CD4-positive, alpha-beta T cell treated with Interferon alpha-2 for 1 hour (primary cell): ENCODE data around the gene CLDND2.
A peak's percentile ranks its signal among the peaks of the same experiment; 100 is the strongest.

Source experiments
- DNase-seq, 2 donors: peaks; one replicate each; pipeline ENCODE4 v3.0.0-alpha.2; 2020 to 2022

Gene CLDND2

GRCh38 chr19:51380379-51380778, 11.6 kb upstream of the CLDND2 start:
- no peak for DNase-seq

DNA sequence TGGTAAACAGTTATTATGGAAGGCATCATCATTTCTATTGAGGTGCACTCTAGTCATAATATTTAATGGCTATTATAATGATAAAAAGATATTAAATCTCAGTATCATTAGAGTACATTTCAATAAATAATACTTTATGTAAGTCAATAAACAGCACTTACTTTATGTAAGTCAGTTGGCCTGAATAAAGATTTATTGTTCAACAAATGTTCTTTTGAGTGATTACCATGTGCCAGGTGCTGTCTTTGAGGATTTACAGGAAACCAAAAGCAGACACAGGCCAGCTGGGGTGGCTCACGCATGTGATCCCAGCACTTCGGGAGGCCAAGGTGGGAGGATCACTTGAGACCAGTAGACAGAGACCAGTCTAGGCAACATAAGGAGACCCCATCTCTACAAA, 8.6 kb upstream of the CLDND2 start:
- no peak for DNase-seq

- peak in 1 of 2 donors; percentile 53 for DNase-seq
These were observed 6.9 kb upstream of the CLDND2 start for GRCh38 chr19:51375504-51376221.

GRCh38 chr19:51372649-51373504, 4.1 kb upstream of the CLDND2 start, which contains the start of gene NKG7:
Gene NKG7 (minus strand): TSS chr19:51372654. CDS start chr19:51372535, 119 bp downstream.
- DNase-seq: peak; percentile 83 to 89

GRCh38 chr19:51372021-51372648, 3.3 kb upstream of the CLDND2 start:
- DNase-seq: no peak

- no peak for DNase-seq
These were observed 2.4 kb upstream of the CLDND2 start for GRCh38 chr19:51371186-51371690.

DNA sequence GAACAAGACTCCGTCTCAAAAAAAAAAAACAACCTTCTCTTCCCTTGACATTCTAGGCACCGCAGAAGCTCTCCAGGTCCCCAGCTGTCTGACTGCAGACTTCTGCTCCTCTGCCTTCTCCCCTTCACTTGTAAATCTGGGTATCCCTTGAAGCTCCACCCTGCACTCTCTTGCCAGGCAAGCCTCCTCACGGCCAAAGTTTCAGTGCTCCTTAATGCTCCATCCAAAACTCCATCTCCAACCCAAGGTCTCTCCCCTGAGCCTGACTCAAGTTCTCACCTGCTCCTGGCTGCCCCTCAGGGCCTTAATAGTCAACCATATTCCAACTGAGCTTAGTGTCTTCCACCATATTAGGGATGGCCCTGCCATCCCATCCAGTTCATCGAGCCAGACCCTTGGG, 1.4 kb upstream of the CLDND2 start:
- no peak for DNase-seq

DNA sequence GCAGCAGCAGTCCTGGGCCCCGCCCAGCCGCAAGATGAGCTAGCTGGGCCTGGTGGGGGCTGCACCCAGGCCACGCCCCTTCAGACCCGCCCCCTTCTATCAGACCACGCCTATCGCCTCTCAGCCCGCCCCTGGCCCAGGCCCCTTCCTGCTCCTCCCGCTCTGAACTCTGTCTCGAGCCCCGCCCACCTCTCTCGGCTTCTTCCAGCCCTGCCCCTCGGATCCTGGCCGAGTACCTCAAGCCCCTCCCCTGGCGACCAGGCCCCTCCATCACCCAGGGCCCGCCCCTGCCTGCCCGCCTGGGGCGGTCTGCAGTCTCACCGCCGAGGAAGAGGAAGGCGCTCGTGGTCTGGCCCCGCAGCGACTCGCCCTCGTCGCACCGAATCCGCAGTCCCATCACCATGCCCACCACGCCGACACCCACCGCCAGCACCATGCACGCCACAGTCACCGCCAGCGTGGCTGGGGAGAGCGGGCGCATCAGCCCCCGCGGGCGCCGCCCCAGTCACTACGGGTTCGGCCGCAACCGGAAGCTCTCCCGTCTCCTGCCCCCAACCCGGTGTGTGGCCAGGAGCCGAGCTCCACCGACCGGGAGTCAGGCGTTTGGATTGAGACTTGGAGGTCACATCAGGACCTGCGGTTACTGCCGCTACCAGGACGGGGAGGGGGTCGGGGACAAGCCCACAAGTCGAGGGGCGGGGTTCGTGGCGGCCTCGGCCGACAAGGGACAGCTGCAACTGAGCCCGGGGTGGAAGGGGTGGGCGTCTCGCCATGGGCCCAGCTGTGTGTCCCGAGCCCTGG, 1.0 kb downstream of the CLDND2 start:
- DNase-seq: peak; percentile 97

DNA sequence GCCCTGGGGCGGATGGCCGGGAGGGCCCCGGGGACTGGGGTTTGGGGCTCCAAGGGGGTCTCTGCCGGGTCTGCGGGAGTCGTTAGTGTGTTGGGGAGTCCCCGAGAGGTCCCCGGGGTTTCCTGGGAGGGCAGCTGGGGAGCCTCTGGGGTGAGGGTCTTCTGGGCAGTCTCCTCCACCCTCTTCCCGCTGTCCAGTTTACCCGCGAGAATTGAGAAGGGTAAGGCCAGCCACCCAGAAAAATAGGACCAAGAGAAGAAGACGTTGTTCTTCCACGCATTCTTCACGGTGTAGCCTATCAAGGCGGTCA, 1.6 kb downstream of the CLDND2 start:
- no peak for DNase-seq

- DNase-seq: peak; percentile 94 to 95
These were observed 2.2 kb downstream of the CLDND2 start for GRCh38 chr19:51366389-51367254.

DNA sequence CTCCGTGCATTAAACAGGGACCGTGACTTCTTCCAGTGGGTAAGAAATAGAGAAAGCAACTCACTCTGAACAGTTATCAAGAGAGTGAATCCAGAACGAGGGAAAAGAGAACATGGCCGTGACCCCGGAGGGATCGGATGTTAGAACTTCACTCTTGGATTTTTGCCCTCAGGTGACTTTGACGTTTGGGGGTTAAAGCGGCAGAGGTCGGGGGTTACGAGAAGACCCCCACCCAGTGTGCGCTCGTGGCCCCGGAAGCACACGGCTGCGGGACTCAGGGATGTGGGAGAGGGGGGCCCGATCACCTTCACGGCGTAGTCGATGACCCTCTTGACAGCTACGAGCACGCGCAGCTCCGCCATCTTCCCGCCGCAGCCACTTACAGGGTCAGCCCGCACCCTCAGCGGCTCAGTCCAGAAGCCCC, 2.8 kb downstream of the CLDND2 start, which contains the start of gene ETFB:
TSS of gene ETFB (minus strand) at position 424 of the 424 bp plus-strand sequence. CDS start at position 362, 62 bp downstream.
- no peak for DNase-seq

DNA sequence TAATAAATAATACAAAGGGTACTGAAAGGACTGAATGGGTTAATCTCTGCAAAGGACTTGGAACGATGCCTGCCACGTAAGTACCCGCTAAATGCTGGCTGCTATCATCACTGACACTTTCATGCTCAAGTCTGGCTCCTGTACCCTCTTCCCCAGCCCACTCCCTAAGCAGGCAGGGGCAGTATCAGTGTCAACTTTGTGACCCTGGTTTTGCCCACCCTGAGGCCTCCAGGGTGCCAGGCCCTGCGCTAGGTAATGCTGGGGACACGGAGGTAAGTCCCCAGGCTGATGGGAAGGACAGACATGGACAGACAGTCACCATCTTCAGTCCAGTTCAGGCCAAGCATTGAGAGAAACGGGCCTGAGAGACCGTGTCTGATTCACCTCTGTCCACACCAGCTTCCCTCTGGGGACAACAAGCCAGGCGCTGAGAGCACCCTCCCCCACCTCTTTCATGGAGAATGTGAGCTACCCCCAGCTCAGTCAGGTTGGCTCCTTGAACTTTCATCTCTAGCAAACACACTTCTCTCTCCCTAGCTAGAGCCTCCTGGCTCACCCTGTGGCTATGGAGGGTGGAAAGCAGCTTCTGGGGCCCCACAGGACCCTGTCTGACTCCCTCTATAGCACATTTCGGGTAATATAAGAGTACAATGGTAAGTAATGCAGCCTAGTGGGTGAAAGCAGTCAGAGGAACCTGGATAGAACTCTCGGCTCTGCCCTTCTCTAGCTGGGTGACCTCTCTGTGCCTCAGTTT, 3.4 kb downstream of the CLDND2 start:
- peak in 1 of 2 donors; percentile 31 for DNase-seq

DNA sequence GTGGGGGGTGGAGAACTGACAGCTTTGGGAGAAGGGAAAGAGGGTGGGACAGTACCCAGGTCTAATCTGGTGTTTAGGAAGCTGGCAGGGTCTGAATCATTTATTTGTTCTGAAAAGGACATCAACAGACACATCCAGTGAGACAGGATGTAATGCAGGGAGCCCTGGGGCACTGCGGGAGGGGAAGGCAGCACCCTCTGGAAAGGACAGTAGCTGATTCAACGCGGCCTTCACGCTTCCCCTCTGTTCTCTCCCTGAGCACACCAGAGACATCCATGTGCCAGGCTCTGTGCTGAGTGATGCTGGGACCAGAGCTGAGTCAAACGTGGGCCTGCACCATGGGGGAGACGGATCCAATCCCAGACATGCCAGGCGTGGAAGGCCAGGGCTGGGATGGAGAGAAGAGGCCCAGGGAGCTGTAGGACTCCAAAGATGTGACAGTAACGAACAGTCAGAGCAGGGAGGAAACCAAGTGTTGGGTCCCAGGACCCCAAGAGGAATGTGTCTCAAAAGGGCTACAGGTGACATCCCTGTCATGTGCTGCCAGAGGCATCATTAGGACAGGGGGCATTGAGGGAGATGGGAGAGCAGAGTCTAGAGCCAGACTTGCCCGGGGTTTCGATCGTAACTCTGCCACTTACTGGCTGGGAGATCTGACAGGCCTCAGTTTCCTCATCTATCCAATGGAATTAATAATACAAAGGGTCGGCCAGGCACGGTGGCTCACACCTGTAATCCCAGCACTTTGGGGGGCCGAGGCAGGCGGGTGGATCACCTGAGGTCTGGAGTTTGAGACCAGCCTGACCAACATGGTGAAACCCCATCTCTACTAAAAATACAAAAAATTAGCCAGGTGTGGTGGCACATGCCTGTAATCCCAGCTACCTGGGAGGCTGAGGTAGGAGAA, 4.3 kb downstream of the CLDND2 start:
- DNase-seq: no peak

GRCh38 chr19:51361239-51361638, 7.6 kb downstream of the CLDND2 start:
- DNase-seq: no peak

GRCh38 chr19:51359294-51359693, 9.5 kb downstream of the CLDND2 start:
- DNase-seq: no peak

DNA sequence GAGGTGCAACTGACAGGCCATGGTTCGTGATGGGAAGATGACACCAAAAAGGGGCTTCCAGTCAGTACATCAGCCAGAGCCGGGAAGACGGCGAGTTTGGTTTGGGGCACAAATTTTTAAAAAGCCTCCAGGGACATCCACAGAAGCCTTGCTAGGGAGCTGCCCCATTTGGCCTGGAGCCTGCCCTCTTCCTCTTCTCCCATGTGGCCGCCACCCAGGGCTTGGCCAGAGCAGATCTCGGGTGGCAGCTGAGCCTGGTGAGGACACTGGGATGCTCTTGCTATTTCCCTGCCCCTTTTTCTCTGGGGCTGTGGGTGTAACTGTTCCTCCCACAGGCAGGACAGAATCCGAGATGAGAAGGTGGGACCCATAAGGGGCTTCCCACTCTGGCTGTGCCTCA, 10.9 kb downstream of the CLDND2 start:
- DNase-seq: no peak

DNA sequence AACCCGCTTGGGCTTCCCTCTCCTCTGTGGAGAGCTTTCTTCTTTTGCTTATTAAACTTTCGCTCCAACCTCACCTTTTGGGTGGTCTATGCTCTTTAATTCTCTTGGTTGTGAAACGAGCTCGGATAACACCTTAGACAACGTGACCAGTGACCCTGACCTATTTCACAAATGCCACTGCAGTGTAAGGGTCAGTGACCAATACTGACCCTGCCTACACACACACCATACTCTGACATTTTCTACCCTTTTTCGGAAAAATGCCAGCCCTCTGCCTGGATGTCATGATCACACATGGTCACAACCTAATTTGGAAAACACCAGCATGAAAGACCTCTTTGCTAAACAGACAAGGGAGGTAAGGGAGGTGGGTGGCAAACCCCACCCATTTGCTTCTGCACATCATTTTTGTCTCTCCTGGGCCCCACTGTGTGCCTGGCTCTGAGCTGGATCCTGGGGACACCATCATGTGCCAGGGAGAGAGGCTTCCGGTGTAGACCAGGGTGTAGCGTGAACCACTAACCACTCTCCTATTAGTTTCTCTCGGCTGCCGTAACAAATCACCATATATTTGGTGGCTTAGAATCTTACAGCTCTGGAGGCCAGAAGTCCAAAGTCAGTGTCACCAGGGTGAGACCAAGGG, 12.5 kb downstream of the CLDND2 start:
- DNase-seq: no peak

DNA sequence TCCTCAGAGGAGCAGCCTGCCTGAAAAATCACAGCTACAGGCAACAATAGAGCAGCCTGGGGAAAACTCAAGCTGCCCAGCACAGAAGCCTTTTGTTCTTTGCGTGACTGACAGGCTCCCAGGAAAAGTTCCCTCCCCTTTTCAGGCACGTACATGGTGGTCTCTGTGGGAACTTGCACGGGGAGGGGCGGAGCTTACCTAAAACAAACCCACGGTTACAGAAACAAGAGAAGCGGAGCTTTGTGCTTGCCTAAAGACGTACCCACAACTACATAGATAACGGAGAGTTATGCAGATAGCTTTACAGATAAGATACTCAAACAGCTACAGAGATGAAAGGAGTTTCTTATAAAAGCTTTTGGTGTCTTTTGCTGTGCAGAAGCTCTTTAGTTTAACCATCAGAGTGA, 14.1 kb downstream of the CLDND2 start:
- DNase-seq: peak; percentile 59 to 61

- no peak for DNase-seq
These were observed 14.6 kb downstream of the CLDND2 start for GRCh38 chr19:51354103-51354741.
